KMS-11 (cell line): ENCODE results near the gene DDA1.
"Not testable (repeated sequence)": the region's sequence is repeated elsewhere in the genome, so short reads cannot be mapped to it uniquely, and the experiment has no call there.

ENCODE experiments used
- H2AFZ ChIP-seq: fragments of 200-600 bp; sonication (generic); 2 replicates; pipeline ENCODE4 v1.6.1; 2016; ENCODE audit warnings: antibody characterized with exemption, mixed run types, low read depth
- H3K27ac ChIP-seq: fragments of 200-600 bp; sonication (generic); 2 replicates; pipeline ENCODE4 v1.6.1; 2016; ENCODE audit warnings: mild to moderate bottlenecking, mixed run types
- H3K27me3 ChIP-seq: fragments of 200-600 bp; sonication (generic); 2 replicates; pipeline ENCODE4 v1.6.1; 2017; ENCODE audit warnings: mild to moderate bottlenecking, low read depth, mixed run types, moderate library complexity; ENCODE audit not compliant: insufficient read depth
- H3K36me3 ChIP-seq: fragments of 200-600 bp; sonication (generic); 2 replicates; pipeline ENCODE4 v1.6.1; 2017; ENCODE audit warnings: mild to moderate bottlenecking, mixed run types; ENCODE audit not compliant: insufficient read depth
- H3K4me1 ChIP-seq: fragments of 200-600 bp; sonication (generic); 2 replicates; pipeline ENCODE4 v1.6.1; 2016; ENCODE audit warnings: mild to moderate bottlenecking, low read depth, mixed run types; ENCODE audit not compliant: poor library complexity, severe bottlenecking
- H3K4me2 ChIP-seq: fragments of 200-600 bp; sonication (generic); 2 replicates; pipeline ENCODE4 v1.7.0; 2016; ENCODE audit warnings: mild to moderate bottlenecking, mixed run types
- H3K4me3 ChIP-seq: fragments of 200-600 bp; sonication (generic); IDR thresholded peaks from 2 replicates; pipeline ENCODE4 v1.6.1; 2017; ENCODE audit warnings: low read depth, low read length, mixed read lengths; ENCODE audit not compliant: insufficient read depth
- H3K79me2 ChIP-seq: fragments of 200-600 bp; sonication (generic); 2 replicates; pipeline ENCODE4 v1.6.1; 2016; ENCODE audit warnings: low read depth, mixed run types; ENCODE audit not compliant: insufficient read depth
- H3K9ac ChIP-seq: fragments of 200-600 bp; sonication (generic); 2 replicates; pipeline ENCODE4 v1.6.1; 2016; ENCODE audit warnings: mild to moderate bottlenecking, mixed run types
- H4K20me1 ChIP-seq: fragments of 200-600 bp; sonication (generic); 2 replicates; pipeline ENCODE4 v1.6.1; 2016; ENCODE audit warnings: mild to moderate bottlenecking, mixed run types; ENCODE audit not compliant: insufficient read depth
- CTCF ChIP-seq: fragments of 200-600 bp; sonication (generic); conservative IDR thresholded peaks from 2 replicates; pipeline ENCODE4 v1.6.1; 2017; ENCODE audit warnings: low read depth, mild to moderate bottlenecking, antibody characterized with exemption, low read length, moderate library complexity, mixed read lengths

Gene DDA1

GRCh38 chr19:17292301-17293074 lies 16.9 kb upstream of the DDA1 start:
- no peak overlapping the region for H3K4me3 ChIP-seq
- H3K27me3 ChIP-seq, result 0 out of 2 replicates have a peak, but pooled peaks cover 6% of the 10 kb centered on the region
- peak overlapping the region; percentile 88 for H2AFZ ChIP-seq
- TF ChIP-seq CTCF, result peak; percentile 47; the same call in 1 of the 2 replicates
- H3K9ac ChIP-seq, result peak overlapping the region; percentile 66; the same call in 1 of the 2 replicates
- peaks cover 7% of the 10 kb centered on the region for H3K4me1 ChIP-seq
- peak overlapping the region; percentile 73 for H3K4me2 ChIP-seq
- H4K20me1 ChIP-seq, result no peaks in the 10 kb centered on the region
- no peaks in the 10 kb centered on the region for H3K79me2 ChIP-seq
- H3K36me3 ChIP-seq, result no peaks in the 10 kb centered on the region
- H3K27ac ChIP-seq, result peak overlapping the region; percentile 76

GRCh38 chr19:17293605-17294004 lies 15.8 kb upstream of the DDA1 start:
- no peak for TF ChIP-seq CTCF
- no peak overlapping the region for H3K4me2 ChIP-seq
- peaks cover 7% of the 10 kb centered on the region for H3K4me1 ChIP-seq
- H4K20me1 ChIP-seq, result no peaks in the 10 kb centered on the region
- no peak overlapping the region for H3K4me3 ChIP-seq
- H3K36me3 ChIP-seq, result no peaks in the 10 kb centered on the region
- H3K79me2 ChIP-seq, result no peaks in the 10 kb centered on the region
- H3K9ac ChIP-seq, result no peak overlapping the region
- no peak overlapping the region for H2AFZ ChIP-seq
- no peak overlapping the region for H3K27ac ChIP-seq
- H3K27me3 ChIP-seq, result no peaks in the 10 kb centered on the region

- H3K9ac ChIP-seq, result no peak overlapping the region
- no peak overlapping the region for H3K4me3 ChIP-seq
Observed at GRCh38 chr19:17294051-17294891, 15.1 kb upstream of the DDA1 start.

GRCh38 chr19:17295551-17295950 lies 13.8 kb upstream of the DDA1 start:
- not testable (repeated sequence) for H3K4me2 ChIP-seq, H3K79me2 ChIP-seq, H3K27ac ChIP-seq, H3K27me3 ChIP-seq, H3K9ac ChIP-seq, H3K4me3 ChIP-seq, H4K20me1 ChIP-seq, H2AFZ ChIP-seq, H3K36me3 ChIP-seq, H3K4me1 ChIP-seq

More at GRCh38 chr19:17294051-17294891, 15.1 kb upstream of the DDA1 start:
- H3K36me3 ChIP-seq, result no peaks in the 10 kb centered on the region
- no peaks in the 10 kb centered on the region for H3K27me3 ChIP-seq
- H3K27ac ChIP-seq, result no peak overlapping the region
- H2AFZ ChIP-seq, result no peak overlapping the region
- no peak overlapping the region for H3K4me2 ChIP-seq
- H4K20me1 ChIP-seq, result no peaks in the 10 kb centered on the region
- TF ChIP-seq CTCF, result no peak
- H3K4me1 ChIP-seq, result peaks cover 7% of the 10 kb centered on the region
- no peaks in the 10 kb centered on the region for H3K79me2 ChIP-seq

GRCh38 chr19:17296273-17296672 lies 13.1 kb upstream of the DDA1 start:
- peaks cover 7% of the 10 kb centered on the region for H3K4me1 ChIP-seq
- no peak overlapping the region for H3K9ac ChIP-seq
- no peaks in the 10 kb centered on the region for H4K20me1 ChIP-seq
- TF ChIP-seq CTCF, result no peak
- H2AFZ ChIP-seq, result no peak overlapping the region
- H3K27ac ChIP-seq, result no peak overlapping the region
- no peaks in the 10 kb centered on the region for H3K36me3 ChIP-seq
- no peak overlapping the region for H3K4me3 ChIP-seq
- no peaks in the 10 kb centered on the region for H3K79me2 ChIP-seq
- H3K4me2 ChIP-seq, result no peak overlapping the region
- H3K27me3 ChIP-seq, result no peaks in the 10 kb centered on the region
